Pancreas (tissue), 10 donors: ENCODE results near the gene GPC6. TPM values are rescaled to one million over a fixed set of nuclear protein-coding genes. Genes with fewer than 3 reads are reported as not detected.

Experiments
- ATAC-seq, 4 donors: fragments of 200-7000 bp; cut with Tn5 transposase; one replicate each; pipeline versions ENCODE4 v1.8.0 to v1.9.1; 2020; ENCODE audit warnings: mild to moderate bottlenecking in 4 of 4, moderate library complexity in 4 of 4
- DNase-seq, 6 donors: peaks; one replicate each; pipeline ENCODE4 v3.0.0-alpha.2; 2020
- FAIRE-seq: peaks from 2 replicates; lab custom pipeline; 2012; peaks lifted over from hg19 to GRCh38; lab: Jason Lieb, UNC
- H3K27ac ChIP-seq, 4 donors: fragments of 200-600 bp; sonication (generic); 1 replicate in 3 of 4; 2 replicates in 1 of 4; pipeline versions ENCODE4 v1.5.0 to v1.8.0; 2020
- H3K27me3 ChIP-seq, 4 donors: fragments of 200-600 bp; one replicate each; pipeline ENCODE4 v1.8.0; 2021
- H3K36me3 ChIP-seq, 3 donors: fragments of 200-600 bp; sonication (generic) in 1 of 3; one replicate each; pipeline versions ENCODE4 v1.5.0 to v1.8.0; 2020 to 2021
- H3K4me1 ChIP-seq, 3 donors: fragments of 200-600 bp; one replicate each; pipeline ENCODE4 v1.8.0; 2021
- H3K4me3 ChIP-seq, 4 donors: fragments of 200-600 bp; sonication (generic) in 2 of 4; one replicate each; pipeline versions ENCODE4 v1.5.0 to v1.8.0; 2020 to 2021
- H3K9me3 ChIP-seq, 4 donors: fragments of 200-600 bp; one replicate each; pipeline ENCODE4 v1.8.0; 2021
- CTCF ChIP-seq, 4 donors: fragments of 200-600 bp; sonication (generic) in 3 of 4; IDR thresholded peaks; one replicate each; pipeline versions ENCODE4 v1.5.0 to v1.8.0; 2021; ENCODE audit warnings: antibody characterized with exemption in 4 of 4
- WGBS, 2 donors: extraction: QIAGEN DNeasy Blood & Tissue Kit; methylation state at CpG; one replicate each; pipeline ENCODE4 v1.1.7; 2013; 5-methylcytosine and 5-hydroxymethylcytosine counted together
- intact Hi-C, 3 donors: fragments of 100-400 bp; cut with DNase I; formaldehyde crosslinking; loops; one replicate each; pipeline versions ENCODE4 v1.11.1 to v1.14.2; 2022
- polyA plus RNA-seq, 2 donors: library from polyadenylated mRNA; stranded (reverse); fragments of 200-250 nt; gene quantifications; one replicate each; pipeline ENCODE4 v1.2.3, GENCODE V29; 2013
- total RNA-seq, 6 donors: library from RNA; stranded (reverse); fragmentation: NEBNext Ultra II Directional in 4 of 6; extraction: Animal tissue kit (Norgen Biotek cat#: 25700) in 4 of 6; gene quantifications; one replicate each; pipeline versions ENCODE4 v1.2.1 to v1.2.4, GENCODE V29; 2021 to 2023
- donor health status: healthy with polysubstance abuse.
- donor health status: DM: no; HTN: no; CAD: no; lungs with moderate emphysema.
- donor health status: DM: no; HTN: no; CAD: no.
- donor health status: control.
- donor health status: control.
- donor health status: Bipolar disorder and iron deficiency.
- donor health status: DM: yes; HTN: yes; CAD: no.
- donor health status: DM: no; HTN: no; CAD: no.
- donor health status: DM: no; HTN: no; CAD: no.
- donor health status: DM: yes; HTN: yes; CAD: no.

GPC6 gene
- total and polyA plus RNA-seq, 8 donors = 0.23 to 3.3 (median 1.2) TPM

GRCh38 chr13:93977986-93978385, 751.4 kb downstream of the GPC6 start:
- Histone ChIP-seq H3K27ac (no peak overlapping the region), H3K4me1 (no peaks in the 10 kb centered on the region), H3K4me3 (no peak overlapping the region), H3K36me3 (no peaks in the 10 kb centered on the region), H3K27me3 (no peaks in the 10 kb centered on the region), H3K9me3 (no peaks in the 10 kb centered on the region)
- DNase-seq (no peak), ATAC-seq (no peak), FAIRE-seq (no peak)
- WGBS, 2 donors = 80 to 89% methylated on average over 3 of the region's 3 CpGs
- intact Hi-C loops = no loop called here
- TF ChIP-seq CTCF (IDR thresholded peaks at IDR 0.05) = no peak

- Histone ChIP-seq H3K27ac (no peak overlapping the region), H3K36me3 (no peaks in the 10 kb centered on the region), H3K9me3 (no peaks in the 10 kb centered on the region), H3K4me1 (no peaks in the 10 kb centered on the region), H3K4me3 (no peak overlapping the region), H3K27me3 (no peaks in the 10 kb centered on the region)
- 86 to 97% methylated on average over 1 of the region's 1 CpG for WGBS, 2 donors
- no peak for ATAC-seq
- TF ChIP-seq CTCF (IDR thresholded peaks at IDR 0.05) = no peak
- intact Hi-C loops = no loop called here
- no peak for FAIRE-seq
- DNase-seq = no peak
Measured at GRCh38 chr13:93981426-93981977, 754.9 kb downstream of the GPC6 start.

GRCh38 chr13:93982179-93982918, 755.7 kb downstream of the GPC6 start:
- no peaks in the 10 kb centered on the region for H3K27me3 ChIP-seq
- 68 to 84% methylated on average over 5 of the region's 5 CpGs for WGBS, 2 donors
- ATAC-seq (no peak), FAIRE-seq (no peak), DNase-seq (no peak)
- TF ChIP-seq CTCF (IDR thresholded peaks at IDR 0.05) = no peak
- H3K4me3 ChIP-seq = no peak overlapping the region
- intact Hi-C loops = no loop called here
- no peak overlapping the region for H3K27ac ChIP-seq
- no peaks in the 10 kb centered on the region for H3K36me3 ChIP-seq
- no peaks in the 10 kb centered on the region for H3K4me1 ChIP-seq
- H3K9me3 ChIP-seq = no peaks in the 10 kb centered on the region

- H3K4me3 ChIP-seq = no peak overlapping the region
- DNase-seq = no peak
- intact Hi-C loops = no loop called here
- no peak for ATAC-seq
- no peaks in the 10 kb centered on the region for H3K27me3 ChIP-seq
- TF ChIP-seq CTCF (IDR thresholded peaks at IDR 0.05) = no peak
- no peaks in the 10 kb centered on the region for H3K36me3 ChIP-seq
- H3K4me1 ChIP-seq = no peaks in the 10 kb centered on the region
- H3K9me3 ChIP-seq = no peaks in the 10 kb centered on the region
- no peak overlapping the region for H3K27ac ChIP-seq
- FAIRE-seq = no peak
- WGBS, 2 donors = 89 to 100% methylated on average over 1 of the region's 1 CpG
Measured at GRCh38 chr13:93984052-93984451, 757.4 kb downstream of the GPC6 start.

- no peaks in the 10 kb centered on the region for H3K4me1 ChIP-seq
- intact Hi-C loops = no loop called here
- WGBS, 2 donors = 82 to 95% methylated on average over 5 of the region's 5 CpGs
- no peaks in the 10 kb centered on the region for H3K9me3 ChIP-seq
- no peaks in the 10 kb centered on the region for H3K27me3 ChIP-seq
- TF ChIP-seq CTCF (IDR thresholded peaks at IDR 0.05) = no peak
- ATAC-seq (no peak), FAIRE-seq (no peak), DNase-seq (no peak)
- H3K4me3 ChIP-seq = no peak overlapping the region
- no peak overlapping the region for H3K27ac ChIP-seq
- H3K36me3 ChIP-seq = no peaks in the 10 kb centered on the region
Measured at GRCh38 chr13:93984876-93985275, 758.3 kb downstream of the GPC6 start.
